Adrenal gland (tissue), 12 donors: ENCODE measurements around the gene BFSP1. TPM values are rescaled to one million over a fixed set of nuclear protein-coding genes. Genes with fewer than 3 reads are reported as not detected.

ENCODE experiments used
- DNase-seq, 7 donors: peaks; one replicate each; pipeline ENCODE4 v3.0.0-alpha.2; 2019 to 2020
- H3K27ac ChIP-seq, 5 donors: fragments of 200-600 bp; sonication (generic) in 4 of 5; 1 replicate in 3 of 5; 2 replicates in 2 of 5; pipeline versions ENCODE4 v1.5.1 to v1.8.0; 2016 to 2020; ENCODE audit warnings: mild to moderate bottlenecking in 1 of 5
- H3K27me3 ChIP-seq: fragments of 200-600 bp; 2 replicates; pipeline ENCODE4 v1.8.0; 2021
- H3K36me3 ChIP-seq, 2 donors: fragments of 200-600 bp; replicated peaks in 1 of 2; 1 replicate in 1 of 2; 2 replicates in 1 of 2; pipeline versions ENCODE4 v1.5.1 to v1.8.0; 2018 to 2022
- H3K4me1 ChIP-seq, 2 donors: fragments of 200-600 bp; replicated peaks in 1 of 2; 1 replicate in 1 of 2; 2 replicates in 1 of 2; pipeline versions ENCODE4 v1.5.1 to v1.8.0; 2018 to 2021
- H3K4me3 ChIP-seq, 4 donors: fragments of 200-600 bp; sonication (generic) in 3 of 4; one replicate each; pipeline ENCODE4 v1.5.1; 2016 to 2018
- H3K9me3 ChIP-seq, 3 donors: fragments of 200-600 bp; sonication (generic) in 1 of 3; replicated peaks in 1 of 3; 1 replicate in 2 of 3; 2 replicates in 1 of 3; pipeline versions ENCODE4 v1.5.1 to v1.8.0; 2016 to 2021
- CTCF ChIP-seq, 6 experiments: fragments of 450-650 bp in 4 of 6; fragments of 200-600 bp in 2 of 6; sonication (generic) in 1 of 6; IDR thresholded peaks; 1 replicate in 5 of 6; 2 replicates in 1 of 6; pipeline versions ENCODE4 v1.5.1 to v1.8.0; 2016 to 2021; ENCODE audit warnings: antibody characterized with exemption in 6 of 6, mild to moderate bottlenecking in 2 of 6, moderate library complexity in 1 of 6
- POLR2A ChIP-seq, 2 donors: fragments of 450-650 bp; IDR thresholded peaks; one replicate each; pipeline ENCODE4 v1.6.1; 2017; ENCODE audit warnings: antibody characterized with exemption in 2 of 2, mild to moderate bottlenecking in 2 of 2, moderate library complexity in 1 of 2
- WGBS, 4 donors: extraction: QIAGEN DNeasy Blood & Tissue Kit in 2 of 4; methylation state at CpG; one replicate each; pipeline versions ENCODE4 v1.1.5 to v1.1.7; 2013 to 2017; 5-methylcytosine and 5-hydroxymethylcytosine counted together
- intact Hi-C, 2 donors: fragments of 100-400 bp; cut with DNase I; formaldehyde crosslinking; loops; one replicate each; pipeline versions ENCODE4 v1.14.1 to v1.15.0; 2022 to 2023
- polyA plus RNA-seq, 3 donors: library from polyadenylated mRNA; stranded (reverse); fragments of 200-250 nt in 2 of 3; fragments of 350-450 nt in 1 of 3; fragmentation: Illumina TruSeq in 1 of 3; extraction: RNeasy Lipid Tissue Mini Kit (QIAGEN cat#74804) in 1 of 3; gene quantifications; one replicate each; pipeline ENCODE4 v1.2.3, GENCODE V29; 2013 to 2014
- total RNA-seq, 9 donors: library from RNA; depleted of rRNA in 4 of 9; stranded (reverse); fragments of >200 nt in 4 of 9; fragments of 120-200 nt in 1 of 9; fragmentation: NEBNext Ultra II Directional in 1 of 9; extraction: Animal tissue kit (Norgen Biotek cat#: 25700) in 1 of 9; gene quantifications; one replicate each; pipeline versions ENCODE4 v1.1.0 to v1.2.4, GENCODE V29; 2013 to 2023
- donor health status: healthy with polysubstance abuse.
- donor health status: Bipolar disorder and iron deficiency.
- donor health status: DM: yes; HTN: yes; CAD: no.
- donor health status: DM: no; HTN: no; CAD: no.
- donor health status: DM: no; HTN: no; CAD: no.
- donor health status: DM: yes; HTN: yes; CAD: no.

The BFSP1 gene
- total and polyA plus RNA-seq, 12 donors: 0.39 to 18.5 (median 2.2) TPM

- Histone ChIP-seq H3K36me3 (no peaks in the 10 kb centered on the region), H3K4me3 (no peak overlapping the region), H3K9me3 (no peaks in the 10 kb centered on the region), H3K27ac (peak overlapping the region in 1 of 5 donors; percentile 86), H3K27me3 (no peaks in the 10 kb centered on the region), H3K4me1 (peaks cover 0 to 27% of the 10 kb centered on the region in 2 donors)
- DNase-seq: no peak
- 84 to 90% (median 89%) methylated on average over 5 of the region's 5 CpGs for WGBS, 4 donors
- TF ChIP-seq CTCF (IDR thresholded peaks at IDR 0.05) (no peak), POLR2A (IDR thresholded peaks at IDR 0.05) (no peak)
- intact Hi-C loops: no loop called here
These were observed 10.8 kb upstream of the BFSP1 start for GRCh38 chr20:17541996-17542395.

DNA sequence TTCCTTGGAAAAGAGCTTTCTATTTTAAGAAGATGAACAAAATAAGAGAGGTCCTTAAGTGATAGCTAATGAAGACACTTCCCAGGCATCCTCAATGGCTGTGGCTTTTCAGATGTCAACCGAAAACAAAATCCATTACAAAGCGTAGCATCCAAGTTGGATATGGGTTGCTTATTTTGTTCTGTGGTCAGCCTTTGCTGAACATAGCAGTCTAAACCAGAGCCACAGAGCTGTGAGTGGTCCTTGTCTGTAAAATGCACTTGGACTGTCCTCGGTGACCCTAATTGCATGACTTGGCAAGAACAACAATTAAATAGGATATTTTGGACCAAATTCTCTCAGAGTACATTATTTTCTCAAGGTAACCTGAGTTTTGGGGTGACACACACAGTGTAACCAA is 10.4 kb upstream of the BFSP1 start:
- Histone ChIP-seq H3K27ac (no peak overlapping the region), H3K9me3 (no peaks in the 10 kb centered on the region), H3K4me3 (no peak overlapping the region), H3K36me3 (no peaks in the 10 kb centered on the region), H3K27me3 (no peaks in the 10 kb centered on the region), H3K4me1 (peaks cover 0 to 27% of the 10 kb centered on the region in 2 donors)
- TF ChIP-seq CTCF (IDR thresholded peaks at IDR 0.05): no peak
- no peak for TF ChIP-seq POLR2A (IDR thresholded peaks at IDR 0.05)
- 85 to 95% (median 90%) methylated on average over 3 of the region's 3 CpGs for WGBS, 4 donors
- intact Hi-C loops: no loop called here
- no peak for DNase-seq

DNA sequence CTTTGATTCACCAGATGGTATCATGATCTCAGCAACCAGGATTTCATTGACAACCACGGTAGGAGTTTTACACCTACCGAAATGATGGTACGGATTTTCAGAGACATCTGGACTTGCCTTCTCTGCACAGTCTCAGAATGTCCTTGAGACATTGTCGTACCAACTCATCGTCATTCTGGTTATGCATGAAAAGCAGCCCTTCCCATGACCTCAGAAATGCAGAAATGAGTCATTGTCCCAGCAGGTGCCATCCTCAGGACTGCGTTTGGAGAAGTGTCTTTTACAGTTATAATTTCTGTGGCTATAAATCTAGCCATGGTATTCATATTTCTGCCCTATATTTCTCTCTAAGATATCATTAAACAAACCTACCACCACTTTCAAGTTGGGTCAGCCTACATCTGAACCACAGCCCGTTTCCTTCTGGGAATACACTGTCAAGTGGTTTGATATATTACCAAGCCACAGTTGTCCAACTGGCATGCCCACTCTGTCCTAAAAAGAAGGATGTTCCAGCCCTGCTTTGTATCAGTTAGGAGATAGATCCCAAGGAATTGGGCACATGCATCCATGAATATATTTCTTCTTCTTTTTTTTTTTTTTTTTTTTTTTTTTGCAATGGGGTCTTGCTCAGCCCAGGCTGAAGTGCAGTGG is 7.5 kb upstream of the BFSP1 start:
- peak in 6 of 7 donors; percentile 43 to 71 (median 66) for DNase-seq
- TF ChIP-seq CTCF (IDR thresholded peaks at IDR 0.05) (no peak), POLR2A (IDR thresholded peaks at IDR 0.05) (no peak)
- WGBS, 4 donors: 30 to 44% (median 35%) methylated on average over 7 of the region's 7 CpGs
- Histone ChIP-seq H3K9me3 (no peaks in the 10 kb centered on the region), H3K36me3 (no peaks in the 10 kb centered on the region), H3K4me3 (no peak overlapping the region), H3K27ac (no peak overlapping the region), H3K4me1 (peaks cover 0 to 23% of the 10 kb centered on the region in 2 donors), H3K27me3 (no peaks in the 10 kb centered on the region)
- intact Hi-C loops: loop anchor here (2.0 to 10.0 kb wide), 3 partner anchors 78 to 366 kb away; no protein-coding TSS in a partner anchor

DNA sequence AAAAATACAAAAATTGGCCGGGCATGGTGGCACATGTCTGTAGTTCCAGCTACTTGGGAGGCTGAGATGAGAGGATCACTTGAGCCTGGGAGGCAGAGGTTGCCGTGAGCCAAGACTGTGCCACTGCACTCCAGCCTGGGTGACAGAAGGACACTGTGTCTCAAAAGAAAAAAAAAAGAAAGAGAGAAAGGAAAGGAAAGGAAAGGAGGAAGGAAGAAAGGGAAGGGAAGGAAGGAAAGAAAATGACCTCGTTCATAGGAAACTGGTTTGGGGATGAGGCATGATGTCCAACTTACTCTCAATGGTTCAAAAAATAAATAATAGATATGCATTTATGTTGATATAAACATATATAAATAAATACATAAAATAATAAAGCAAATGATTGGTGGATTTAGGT is 6.8 kb upstream of the BFSP1 start:
- intact Hi-C loops: loop anchor here (2.0 to 10.0 kb wide), 3 partner anchors 79 to 367 kb away; no protein-coding TSS in a partner anchor
- H3K36me3 ChIP-seq: no peaks in the 10 kb centered on the region
- WGBS, 4 donors: 68 to 87% (median 77%) methylated on average over 3 of the region's 3 CpGs
- H3K27me3 ChIP-seq: no peaks in the 10 kb centered on the region
- H3K4me3 ChIP-seq: no peak overlapping the region
- H3K9me3 ChIP-seq: no peaks in the 10 kb centered on the region
- TF ChIP-seq CTCF (IDR thresholded peaks at IDR 0.05): no peak
- DNase-seq: no peak
- no peak overlapping the region for H3K27ac ChIP-seq
- peaks cover 0 to 19% of the 10 kb centered on the region in 2 donors for H3K4me1 ChIP-seq
